Gastrocnemius medialis (tissue), 4 donors: Measurements from ENCODE around the gene ITGB2.

Experiments
- POLR2A ChIP-seq, 2 donors: fragments of 450-650 bp; IDR thresholded peaks; one replicate each; pipeline ENCODE4 v1.6.1; 2017; ENCODE audit warnings: antibody characterized with exemption in 2 of 2, mild to moderate bottlenecking in 2 of 2, moderate library complexity in 2 of 2
- TF ChIP-seq, protein P1 (sequence below), 5 experiments: fragments of 450-650 bp in 3 of 5; fragments of 200-600 bp in 2 of 5; sonication (generic) in 2 of 5; IDR thresholded peaks in 4 of 5; conservative IDR thresholded peaks in 1 of 5; 1 replicate in 4 of 5; 2 replicates in 1 of 5; pipeline ENCODE4 v1.5.1; 2016 to 2019; ENCODE audit warnings: antibody characterized with exemption in 5 of 5, mild to moderate bottlenecking in 3 of 5, moderate library complexity in 3 of 5

DNA sequence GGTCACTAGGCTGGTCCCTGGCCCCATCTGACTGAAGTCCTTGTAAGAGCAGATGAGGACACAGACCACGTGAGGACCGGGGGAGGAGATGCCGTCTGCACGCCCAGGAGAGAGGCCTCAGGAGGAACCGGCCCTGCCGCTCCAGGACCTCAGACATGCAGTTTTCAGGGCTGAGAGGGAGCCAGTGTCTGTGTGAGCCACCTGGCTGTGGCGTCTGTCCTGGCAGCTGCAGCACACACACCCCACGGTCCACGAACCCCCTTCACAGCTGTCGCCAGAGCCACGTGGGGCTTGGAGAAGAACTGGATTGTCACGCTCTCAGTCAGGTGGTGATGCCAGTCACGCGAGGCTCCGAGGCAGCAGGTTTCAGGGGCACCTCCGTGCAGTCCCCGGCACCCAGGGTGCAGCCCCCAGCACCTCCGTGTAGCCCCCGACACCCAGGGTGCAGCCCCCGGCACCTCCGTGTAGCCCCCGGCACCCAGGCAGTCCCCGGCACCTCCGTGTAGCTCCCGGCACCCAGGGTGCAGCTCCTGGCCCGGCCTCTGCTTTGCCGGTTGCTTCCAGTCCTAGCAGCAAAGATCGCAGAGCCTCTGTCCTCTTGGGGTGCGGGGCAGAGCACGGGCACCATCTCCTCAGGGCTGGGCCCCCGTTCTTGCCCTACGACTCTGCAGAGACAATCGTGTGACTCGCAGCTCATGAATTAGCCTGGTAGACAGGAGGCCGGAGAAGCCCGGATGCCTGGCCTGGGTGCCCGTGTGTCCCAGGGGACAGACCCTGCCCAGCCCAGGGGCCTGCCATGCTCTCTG is 83.8 kb downstream of the ITGB2 start:
- TF ChIP-seq, protein P1, sequence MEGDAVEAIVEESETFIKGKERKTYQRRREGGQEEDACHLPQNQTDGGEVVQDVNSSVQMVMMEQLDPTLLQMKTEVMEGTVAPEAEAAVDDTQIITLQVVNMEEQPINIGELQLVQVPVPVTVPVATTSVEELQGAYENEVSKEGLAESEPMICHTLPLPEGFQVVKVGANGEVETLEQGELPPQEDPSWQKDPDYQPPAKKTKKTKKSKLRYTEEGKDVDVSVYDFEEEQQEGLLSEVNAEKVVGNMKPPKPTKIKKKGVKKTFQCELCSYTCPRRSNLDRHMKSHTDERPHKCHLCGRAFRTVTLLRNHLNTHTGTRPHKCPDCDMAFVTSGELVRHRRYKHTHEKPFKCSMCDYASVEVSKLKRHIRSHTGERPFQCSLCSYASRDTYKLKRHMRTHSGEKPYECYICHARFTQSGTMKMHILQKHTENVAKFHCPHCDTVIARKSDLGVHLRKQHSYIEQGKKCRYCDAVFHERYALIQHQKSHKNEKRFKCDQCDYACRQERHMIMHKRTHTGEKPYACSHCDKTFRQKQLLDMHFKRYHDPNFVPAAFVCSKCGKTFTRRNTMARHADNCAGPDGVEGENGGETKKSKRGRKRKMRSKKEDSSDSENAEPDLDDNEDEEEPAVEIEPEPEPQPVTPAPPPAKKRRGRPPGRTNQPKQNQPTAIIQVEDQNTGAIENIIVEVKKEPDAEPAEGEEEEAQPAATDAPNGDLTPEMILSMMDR (IDR thresholded peaks at IDR 0.05 in 4 of 5, conservative IDR thresholded peaks at IDR 0.05 in 1 of 5) = no peak
- TF ChIP-seq POLR2A (IDR thresholded peaks at IDR 0.05) = no peak
